AG09309 (cell line): ENCODE data around the gene ATRIP.

Experiments used
- DNase-seq: peaks from one replicate; pipeline ENCODE4 v3.0.0-alpha.2; 2010; ENCODE audit warnings: low read depth
- H3K4me3 ChIP-seq: 2 replicates; pipeline ENCODE4 v1.5.1; 2011; ENCODE audit warnings: mild to moderate bottlenecking, low read depth, low read length, moderate library complexity; ENCODE audit not compliant: control insufficient read depth
- CTCF ChIP-seq: IDR thresholded peaks from 2 replicates; pipeline ENCODE4 v1.5.1; 2011; ENCODE audit warnings: mild to moderate bottlenecking, low read depth, low read length, inconsistent platforms; ENCODE audit not compliant: insufficient read depth, control insufficient read depth; ENCODE audit errors: missing control alignments

ATRIP gene

DNA sequence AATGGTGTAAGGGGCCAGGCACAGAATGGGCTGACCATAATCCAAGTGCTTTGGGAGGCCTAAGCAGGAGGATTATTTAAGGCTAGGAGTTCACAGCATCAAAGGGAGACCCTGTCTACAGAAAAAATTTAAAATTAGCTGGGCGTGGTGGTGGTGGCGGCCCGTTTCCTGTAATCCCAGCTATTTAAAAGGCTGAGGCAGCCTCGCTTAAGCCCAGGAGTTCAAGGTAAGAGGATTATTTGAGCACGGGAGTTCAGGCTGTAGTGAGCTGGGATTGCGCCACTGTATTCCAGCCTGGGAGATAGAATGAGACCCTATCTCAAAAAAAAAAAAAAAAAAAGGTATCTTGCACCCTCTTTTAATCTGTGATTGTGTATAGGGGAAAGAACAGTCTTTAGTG is 4.6 kb upstream of the ATRIP start:
- no peak overlapping the region for H3K4me3 ChIP-seq
- TF ChIP-seq CTCF: no peak
- DNase-seq: no peak

- H3K4me3 ChIP-seq: peak overlapping the region; percentile 61; the same call in 1 of the 2 replicates
- TF ChIP-seq CTCF: no peak
- DNase-seq: no peak
These were observed 1.2 kb upstream of the ATRIP start for GRCh38 chr3:48445277-48445882.

GRCh38 chr3:48446043-48446424 is 503 bp upstream of the ATRIP start:
- peak overlapping the region; percentile 61 for H3K4me3 ChIP-seq
- no peak for DNase-seq
- TF ChIP-seq CTCF: no peak

DNA sequence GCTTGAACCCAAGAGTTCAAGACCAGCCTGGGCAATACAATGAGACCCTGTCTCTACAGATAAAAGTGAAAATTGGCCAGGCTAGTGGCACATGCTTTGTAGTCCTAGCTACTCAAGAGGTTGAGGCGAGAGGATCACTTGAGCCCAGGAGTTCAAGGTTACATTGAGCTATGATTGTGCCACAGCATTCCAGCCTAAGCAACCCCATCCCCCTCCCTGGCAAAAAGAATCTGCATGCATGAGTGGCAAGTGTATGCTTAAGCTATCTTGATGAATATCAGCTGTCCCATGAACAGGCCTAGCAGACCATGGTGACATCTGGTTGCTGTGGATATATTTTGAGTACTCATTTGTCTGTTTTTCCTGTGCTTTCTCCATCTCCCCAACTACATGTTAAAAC is 4.7 kb downstream of the ATRIP start:
- no peak for TF ChIP-seq CTCF
- H3K4me3 ChIP-seq: no peak overlapping the region
- no peak for DNase-seq

GRCh38 chr3:48456456-48456855 is 9.9 kb downstream of the ATRIP start:
- H3K4me3 ChIP-seq: no peak overlapping the region
- no peak for TF ChIP-seq CTCF
- DNase-seq: no peak

DNA sequence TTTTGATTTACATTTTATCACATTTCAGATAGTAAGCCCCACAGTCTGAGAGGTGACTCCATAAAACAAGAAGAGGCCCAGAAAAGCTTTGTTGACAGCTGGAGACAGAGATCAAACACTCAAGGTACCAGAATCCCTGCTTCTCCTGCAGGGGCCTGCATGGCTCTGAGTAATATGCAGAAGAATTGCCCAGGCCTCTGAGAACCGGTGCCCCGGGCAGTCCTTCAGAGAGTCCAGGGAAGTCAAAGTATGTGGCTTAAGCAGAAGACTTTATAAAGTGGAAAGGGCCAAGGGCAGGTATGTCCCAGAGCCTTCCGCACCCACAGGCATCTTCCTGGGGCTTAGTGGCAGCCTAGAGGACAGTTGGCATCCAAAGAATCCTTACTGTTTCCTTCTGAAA is 12.8 kb downstream of the ATRIP start:
- DNase-seq: no peak
- TF ChIP-seq CTCF: no peak
- H3K4me3 ChIP-seq: no peak overlapping the region
